Stimulated activated CD8-positive, alpha-beta memory T cell treated with anti-CD3 and anti-CD28 coated beads, Interleukin-7, amount 100 ng/mL, for 24 hours (primary cell): ENCODE measurements around the gene FAM89A.
"Not testable (repeated sequence)": the region's sequence is repeated elsewhere in the genome, so short reads cannot be mapped to it uniquely, and the experiment has no call there.

ENCODE experiments used
- DNase-seq: peaks from one replicate; pipeline ENCODE4 v3.0.0-alpha.2; 2020; ENCODE audit warnings: low read depth

Gene FAM89A

DNA sequence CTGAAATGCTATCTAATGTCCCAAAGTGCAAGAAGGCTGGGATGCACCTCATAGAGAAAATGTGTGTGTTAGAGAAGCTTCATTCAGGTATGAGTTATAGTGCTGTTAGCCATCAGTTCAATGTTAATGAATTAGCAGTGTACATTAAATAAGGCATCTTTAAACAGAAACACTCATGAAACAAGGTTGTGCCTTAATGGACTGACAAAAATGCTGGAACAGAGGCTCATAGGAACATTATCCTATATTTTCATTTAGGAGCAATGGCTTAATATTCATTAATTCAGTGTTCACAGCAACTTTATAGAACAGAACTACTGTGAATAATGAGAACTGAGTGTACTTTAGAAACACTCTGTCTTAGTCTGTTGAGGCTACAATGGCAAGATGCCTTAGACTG is 15.2 kb upstream of the FAM89A start:
- DNase-seq: no peak

DNA sequence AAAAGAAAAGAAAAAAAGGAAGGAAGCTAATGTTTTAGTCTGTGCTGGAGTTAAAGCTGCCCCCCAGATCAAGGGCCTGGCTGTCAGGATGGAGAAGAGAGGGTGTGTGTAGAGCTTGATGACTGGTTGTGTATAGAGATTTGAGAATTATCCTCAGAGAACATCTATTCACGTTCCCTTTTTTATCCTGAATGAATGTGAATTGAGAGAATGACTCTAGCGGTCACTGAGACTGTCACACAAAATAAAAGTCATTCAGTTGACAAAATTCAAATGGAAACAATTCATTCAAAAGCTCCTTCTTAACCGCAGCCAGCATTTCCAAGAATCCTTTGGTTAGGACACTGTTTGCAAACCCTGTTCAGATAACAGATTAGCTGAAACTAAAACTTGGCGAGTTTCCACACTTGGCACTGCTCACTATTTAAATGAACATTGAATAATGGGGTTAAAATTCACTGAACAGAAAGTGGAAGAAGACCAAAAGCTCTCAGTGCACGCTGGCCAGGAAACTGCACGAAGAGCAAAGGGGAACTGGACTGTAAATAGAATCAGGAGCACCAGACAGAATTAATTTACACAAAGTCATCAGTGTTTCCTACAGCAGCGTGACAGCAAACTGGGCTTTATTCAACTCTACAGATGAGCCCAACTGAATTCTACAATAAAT is 13.6 kb upstream of the FAM89A start:
- DNase-seq: no peak

DNA sequence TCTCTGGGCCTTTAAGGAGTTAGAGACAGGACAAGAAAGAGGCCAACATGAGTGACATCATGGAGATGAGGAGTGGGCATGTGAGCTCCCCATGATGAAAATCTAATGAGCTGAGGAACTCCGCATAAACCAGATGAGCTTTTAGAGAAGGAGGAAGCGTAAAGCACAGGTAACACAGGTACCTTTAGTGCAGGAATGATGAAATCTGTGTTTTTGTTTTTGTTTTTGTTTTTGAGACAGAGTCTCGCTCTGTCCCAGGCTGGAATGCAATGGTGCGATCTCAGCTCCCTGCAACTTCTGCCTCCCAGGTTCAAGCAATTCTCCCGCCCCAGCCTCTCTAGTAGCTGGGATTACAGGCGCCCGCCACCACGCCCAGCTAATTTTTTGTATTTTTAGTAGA is 12.7 kb upstream of the FAM89A start:
- no peak for DNase-seq

DNA sequence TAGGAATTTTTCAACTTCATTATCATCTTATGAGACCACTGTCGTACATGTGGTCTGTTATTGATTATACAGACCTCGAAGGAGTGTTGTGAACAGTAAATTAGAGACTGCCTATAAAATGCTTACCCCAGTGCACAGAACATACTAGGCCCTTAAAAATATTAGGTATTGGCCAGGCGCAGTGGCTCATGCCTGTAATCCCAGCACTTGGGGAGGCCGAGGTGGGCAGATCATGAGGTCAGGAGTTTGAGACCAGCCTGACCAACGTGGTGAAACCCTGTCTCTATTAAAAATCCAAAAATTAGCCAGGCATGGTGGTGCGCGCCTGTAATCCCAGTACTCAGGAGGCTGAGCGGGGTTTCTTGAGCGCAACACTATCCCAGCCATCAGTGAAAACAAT is 10.9 kb upstream of the FAM89A start:
- not testable (repeated sequence) for DNase-seq

DNA sequence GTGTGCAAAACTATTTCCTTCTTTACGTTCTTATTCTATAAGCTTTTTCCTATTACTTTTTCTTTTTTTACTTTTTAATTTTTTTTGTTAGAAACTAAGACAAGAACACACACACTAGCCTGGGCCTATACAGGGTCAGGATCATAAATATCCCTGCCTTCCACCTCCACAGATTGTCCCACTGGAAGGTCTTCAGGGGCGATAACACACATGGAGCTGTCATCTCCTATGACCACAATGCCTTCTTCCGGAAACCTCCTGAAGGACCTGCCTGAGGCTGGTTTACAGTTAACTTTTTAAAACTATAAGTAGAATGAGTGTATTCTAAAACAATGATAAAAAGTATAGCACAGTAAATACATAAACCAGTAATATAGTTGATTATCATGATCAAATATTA is 10.3 kb upstream of the FAM89A start:
- DNase-seq: no peak

DNA sequence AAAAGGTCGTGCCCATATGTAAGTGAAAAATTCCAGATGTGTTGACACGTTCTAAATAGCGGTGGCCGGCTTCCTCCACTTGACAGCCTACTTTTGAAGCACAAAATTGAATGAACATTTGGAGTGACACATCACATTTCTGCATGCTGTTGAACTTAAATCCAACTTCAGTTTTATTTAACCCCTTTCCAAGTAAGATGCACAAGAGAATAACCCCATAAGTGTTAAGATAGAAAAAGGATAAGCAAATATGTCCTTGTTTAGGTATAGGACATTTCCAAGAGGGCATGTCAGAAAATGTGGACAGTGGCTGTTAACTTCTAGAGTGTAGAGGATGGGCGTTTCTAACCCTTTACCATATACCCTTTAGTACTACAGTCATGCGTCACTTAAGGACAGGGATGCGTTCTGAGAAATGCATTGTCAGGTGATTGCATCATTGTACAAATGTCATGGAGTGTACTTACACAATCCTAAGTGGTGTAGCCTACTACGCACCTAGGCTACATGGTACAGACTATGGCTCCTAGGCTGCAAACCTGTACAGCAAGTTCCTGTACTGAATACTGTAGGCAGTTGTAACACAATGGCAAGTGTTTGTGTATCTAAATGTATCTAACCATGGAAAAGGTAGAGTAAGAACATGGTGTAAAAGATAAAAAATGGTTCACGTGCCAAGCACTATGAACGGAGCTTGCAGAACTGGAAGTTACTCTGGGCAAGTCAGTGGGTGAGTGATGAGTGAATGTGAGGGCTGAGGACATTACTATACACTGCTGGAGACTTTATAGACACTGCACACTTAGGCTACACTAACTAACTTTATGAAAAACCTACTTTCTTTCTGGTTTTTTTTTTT is 9.3 kb upstream of the FAM89A start:
- DNase-seq: no peak

DNA sequence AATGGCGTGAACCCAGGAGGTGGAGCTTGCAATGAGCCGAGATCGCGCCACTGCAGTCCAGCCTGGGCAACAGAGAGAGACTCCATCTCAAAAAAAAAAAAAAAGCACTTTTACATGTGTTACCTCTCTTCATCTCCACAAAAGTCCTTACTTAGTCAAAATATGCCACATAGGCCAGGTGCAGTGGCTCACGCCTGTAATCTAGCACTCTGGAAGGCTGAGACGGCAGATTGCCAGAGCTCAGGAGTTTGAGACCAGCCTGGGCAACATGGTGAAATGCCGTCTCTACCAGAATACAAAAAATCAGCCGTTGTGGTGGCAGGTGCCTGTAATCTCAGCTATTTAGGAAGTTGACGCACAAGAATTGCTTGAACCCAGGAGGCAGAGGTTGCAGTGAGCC is 8.4 kb upstream of the FAM89A start:
- not testable (repeated sequence) for DNase-seq

DNA sequence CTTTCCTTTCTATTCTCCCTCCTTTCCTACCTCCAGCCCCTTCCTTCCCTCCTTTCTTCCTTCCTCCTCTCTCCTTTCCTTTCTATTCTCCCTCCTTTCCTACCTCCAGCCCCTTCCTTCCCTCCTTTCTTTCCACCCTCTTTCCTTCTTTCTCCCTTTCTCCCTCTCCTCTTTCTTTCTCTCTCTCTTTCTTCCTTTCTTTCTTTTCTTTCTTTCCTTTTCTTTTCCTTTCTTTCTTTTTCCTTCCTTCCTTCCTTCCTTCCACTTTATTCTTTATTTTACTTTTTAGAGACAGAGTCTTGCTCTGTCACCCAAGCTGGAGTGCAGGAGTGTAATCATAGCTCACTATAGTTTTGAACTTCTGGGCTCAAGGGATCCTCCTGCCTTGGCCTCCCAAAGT is 7.5 kb upstream of the FAM89A start:
- DNase-seq: not testable (repeated sequence)

DNA sequence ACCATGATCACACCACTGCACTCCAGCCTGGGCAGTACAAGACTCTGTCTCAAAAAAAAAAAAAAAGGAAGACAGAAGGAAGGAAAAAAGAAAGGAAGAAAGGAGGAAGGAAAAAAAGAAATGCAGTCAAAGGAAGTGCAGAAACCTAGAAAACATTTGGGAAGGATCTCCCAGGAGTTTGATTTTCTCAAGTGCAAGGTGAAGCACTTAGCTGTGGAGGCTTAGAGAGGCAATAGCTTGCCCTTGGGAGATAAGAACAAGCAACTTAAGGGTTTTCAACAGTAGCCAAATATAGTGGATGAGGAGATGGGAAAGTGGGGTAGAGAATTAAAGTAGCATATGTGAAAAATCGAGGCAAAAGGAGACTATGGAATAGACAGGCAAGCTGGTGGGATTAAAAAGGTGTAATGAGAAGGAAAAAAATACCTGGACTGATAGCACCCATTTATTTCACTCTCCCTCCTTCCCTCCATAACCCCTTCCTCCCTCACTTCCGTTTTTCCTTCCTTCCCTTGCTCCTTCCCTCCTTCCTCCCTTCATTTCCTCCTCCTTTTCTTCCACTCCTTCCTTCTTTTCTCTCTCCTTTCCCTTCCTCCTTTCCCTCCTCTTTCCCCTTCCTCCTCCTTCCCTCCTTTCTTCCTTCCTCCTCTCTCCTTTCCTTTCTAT is 6.8 kb upstream of the FAM89A start:
- no peak for DNase-seq

DNA sequence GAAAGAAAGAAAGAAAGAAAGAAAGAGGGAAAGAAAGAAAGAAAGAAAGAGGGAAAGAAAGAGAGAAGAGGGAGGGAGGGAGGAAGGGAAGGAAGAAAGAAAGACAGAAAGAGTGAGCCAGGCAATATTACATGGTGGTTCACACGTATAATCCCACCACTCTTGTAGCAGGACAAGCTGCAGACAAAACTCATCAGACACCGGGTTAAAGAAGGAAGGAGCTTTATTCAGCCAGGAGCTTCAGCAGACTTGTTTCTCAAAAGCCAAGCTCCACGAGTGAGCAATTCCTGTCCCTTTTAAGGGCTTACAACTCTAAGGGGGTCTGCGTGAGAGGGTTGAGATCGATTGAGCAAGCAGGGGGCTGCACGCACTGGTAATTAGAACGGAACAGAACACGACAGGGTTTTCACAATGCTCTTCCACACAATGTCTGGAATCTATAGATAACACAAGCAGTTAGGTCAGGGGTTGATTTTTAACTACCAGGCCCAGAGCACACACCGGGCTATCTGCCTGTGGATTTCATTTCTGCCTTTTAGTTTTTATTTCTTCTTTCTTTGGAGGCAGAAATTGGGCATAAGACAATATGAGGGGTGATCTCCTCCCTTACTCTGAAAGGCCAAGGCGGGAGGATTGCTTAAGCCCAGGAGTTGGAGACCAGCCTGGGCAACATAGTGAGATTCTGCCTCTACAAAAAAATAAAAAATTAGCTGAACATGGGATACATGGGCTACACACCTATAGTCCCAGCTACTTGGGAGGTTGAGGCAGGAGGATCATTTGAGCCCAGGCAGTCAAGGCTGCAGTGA is 6.1 kb upstream of the FAM89A start:
- not testable (repeated sequence) for DNase-seq

DNA sequence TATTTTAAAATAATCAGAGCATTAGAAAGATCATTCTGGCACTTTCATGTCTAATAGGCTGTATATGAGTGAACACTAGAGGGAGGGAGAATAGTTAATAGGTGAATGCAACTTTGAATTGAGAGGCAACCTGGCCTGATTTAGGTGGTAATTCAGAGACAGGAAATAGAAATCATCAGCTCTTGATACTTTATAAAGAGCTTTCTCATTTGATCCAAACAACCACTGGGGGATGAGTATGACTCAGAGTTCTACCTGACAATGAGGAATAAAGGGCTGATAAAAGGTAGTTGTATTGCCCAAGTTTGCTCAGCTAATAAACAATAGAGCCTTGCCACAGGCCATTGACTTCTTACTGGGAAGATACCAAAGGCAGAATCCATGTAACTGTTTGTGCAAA is 5.2 kb upstream of the FAM89A start:
- DNase-seq: no peak

DNA sequence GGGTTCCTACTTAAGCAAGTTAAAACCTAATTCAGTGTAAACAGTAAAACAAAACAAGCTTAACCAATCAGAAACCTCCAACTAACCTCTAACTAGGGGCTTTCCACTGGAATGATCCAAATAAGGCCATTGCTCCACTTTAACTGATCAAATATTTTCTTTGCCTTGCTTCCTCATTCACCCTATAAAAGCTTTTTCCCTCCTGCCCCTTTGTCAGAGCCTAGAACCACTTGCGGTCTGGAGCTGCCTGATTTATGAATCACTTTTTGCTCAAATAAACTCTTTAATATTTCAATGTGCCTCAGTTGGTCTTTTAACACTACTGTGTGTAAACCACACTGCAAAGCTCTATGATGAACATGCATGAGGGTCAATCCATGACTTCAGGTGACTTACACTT is 4.5 kb upstream of the FAM89A start:
- no peak for DNase-seq

DNA sequence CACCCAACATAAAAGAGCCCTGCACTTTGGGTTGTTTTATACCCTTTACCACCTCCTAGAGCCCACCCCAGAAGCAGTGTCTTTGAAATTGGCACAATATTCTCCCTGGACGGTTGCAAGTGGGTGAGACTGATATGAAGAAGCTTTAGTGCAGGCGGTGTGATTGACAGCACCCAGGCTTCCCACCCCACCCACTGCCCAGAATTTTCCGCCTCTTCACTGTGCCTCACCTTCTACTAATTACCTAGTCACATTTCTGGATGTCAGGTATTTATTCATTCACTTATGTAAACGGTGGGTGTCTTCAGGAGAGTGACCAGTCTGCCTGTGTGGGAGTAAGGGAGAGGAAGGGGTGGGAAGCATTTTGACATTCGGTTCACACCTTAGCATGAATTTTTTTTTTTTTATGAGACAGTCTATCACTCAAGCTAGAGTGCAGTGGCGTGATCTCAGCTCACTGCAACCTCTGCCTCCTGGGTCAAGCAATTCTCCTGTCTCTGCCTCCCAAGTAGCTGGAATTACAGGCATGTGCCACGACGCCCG is 1.7 kb upstream of the FAM89A start:
- no peak for DNase-seq

DNA sequence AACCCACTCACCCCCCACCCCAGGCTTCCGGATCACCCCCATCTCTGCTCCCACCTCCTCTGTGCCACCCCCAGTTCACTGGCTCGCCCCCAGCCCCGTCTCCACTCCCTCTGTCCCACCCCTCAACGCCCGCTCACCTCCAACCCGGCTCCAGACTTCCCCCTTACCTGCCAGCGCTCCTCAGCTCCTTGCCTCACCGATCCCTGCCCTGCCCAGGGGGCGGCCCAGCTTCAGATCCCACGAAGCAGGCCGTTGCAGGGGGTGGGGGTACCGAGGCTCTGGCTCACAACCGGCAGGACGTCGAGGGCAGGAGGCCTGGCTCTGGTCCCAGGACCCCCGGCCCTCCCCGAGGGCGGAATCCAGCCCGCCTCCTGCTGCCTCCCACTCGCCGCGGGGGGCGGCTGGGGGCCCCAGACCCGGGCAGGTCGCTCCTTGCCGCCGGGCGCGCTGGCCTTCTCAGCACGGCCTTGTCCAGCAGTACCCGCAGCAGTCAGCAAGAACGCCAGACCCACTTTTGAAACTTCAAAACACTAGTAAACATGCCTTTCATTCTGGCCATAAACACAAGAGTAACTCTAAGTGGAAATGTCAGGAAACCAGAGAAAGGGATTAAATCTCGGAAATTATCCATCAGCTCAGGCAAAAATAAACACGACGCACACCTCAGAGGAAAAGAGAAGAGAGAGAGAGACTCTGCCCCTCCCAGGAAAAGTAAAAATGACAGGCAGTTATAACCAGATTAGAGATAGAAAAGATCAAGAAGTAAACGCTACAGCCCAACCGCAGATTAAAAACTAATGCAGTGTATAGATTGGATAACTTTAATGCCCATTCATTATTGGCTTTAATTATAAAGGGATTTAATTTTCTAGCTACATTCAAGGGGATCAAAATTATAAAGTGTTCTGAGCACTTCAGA is 1.0 kb upstream of the FAM89A start:
- DNase-seq: no peak

DNA sequence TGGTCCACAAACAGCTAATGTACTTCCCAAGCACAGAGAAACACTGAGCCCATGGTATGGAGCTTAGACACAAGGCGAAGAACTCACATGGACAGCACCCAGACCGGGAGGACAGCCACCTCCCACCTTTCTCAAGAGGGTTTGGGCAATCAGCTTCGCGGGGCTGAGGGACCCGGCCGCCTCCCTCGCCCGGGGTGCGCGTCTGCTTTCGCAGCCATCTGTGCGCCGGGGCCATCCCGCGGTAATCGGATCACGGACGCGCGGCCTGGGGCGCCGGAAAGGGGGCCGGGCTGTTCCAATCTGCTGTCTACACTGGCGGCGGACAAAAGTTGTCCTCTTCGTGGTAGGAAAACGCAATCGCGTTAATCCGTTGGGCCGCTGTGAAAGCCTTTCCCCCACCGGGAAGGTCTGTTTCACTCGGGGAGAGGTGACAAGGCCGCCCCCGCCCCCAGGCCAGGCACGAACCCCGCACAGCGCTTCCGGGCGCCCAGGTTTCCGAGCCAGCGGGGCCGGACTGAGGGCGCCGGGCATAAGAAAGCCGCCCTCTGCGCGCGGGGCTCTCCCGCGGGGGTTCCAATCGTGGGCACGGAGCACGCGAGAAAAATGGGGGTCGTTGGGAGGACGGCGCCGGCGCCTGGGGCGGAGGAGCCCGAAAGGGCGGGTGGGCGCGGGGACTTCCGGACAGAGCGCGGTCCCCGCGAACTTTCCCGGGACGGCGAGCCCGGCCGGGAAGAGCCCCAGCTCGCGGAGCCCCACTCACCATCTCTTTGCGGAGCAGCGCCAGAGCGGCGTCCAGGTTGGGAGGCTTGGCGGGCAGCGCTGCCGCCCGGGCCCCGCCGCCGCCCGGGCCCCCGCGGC is 664 bp downstream of the FAM89A start:
- DNase-seq: no peak

DNA sequence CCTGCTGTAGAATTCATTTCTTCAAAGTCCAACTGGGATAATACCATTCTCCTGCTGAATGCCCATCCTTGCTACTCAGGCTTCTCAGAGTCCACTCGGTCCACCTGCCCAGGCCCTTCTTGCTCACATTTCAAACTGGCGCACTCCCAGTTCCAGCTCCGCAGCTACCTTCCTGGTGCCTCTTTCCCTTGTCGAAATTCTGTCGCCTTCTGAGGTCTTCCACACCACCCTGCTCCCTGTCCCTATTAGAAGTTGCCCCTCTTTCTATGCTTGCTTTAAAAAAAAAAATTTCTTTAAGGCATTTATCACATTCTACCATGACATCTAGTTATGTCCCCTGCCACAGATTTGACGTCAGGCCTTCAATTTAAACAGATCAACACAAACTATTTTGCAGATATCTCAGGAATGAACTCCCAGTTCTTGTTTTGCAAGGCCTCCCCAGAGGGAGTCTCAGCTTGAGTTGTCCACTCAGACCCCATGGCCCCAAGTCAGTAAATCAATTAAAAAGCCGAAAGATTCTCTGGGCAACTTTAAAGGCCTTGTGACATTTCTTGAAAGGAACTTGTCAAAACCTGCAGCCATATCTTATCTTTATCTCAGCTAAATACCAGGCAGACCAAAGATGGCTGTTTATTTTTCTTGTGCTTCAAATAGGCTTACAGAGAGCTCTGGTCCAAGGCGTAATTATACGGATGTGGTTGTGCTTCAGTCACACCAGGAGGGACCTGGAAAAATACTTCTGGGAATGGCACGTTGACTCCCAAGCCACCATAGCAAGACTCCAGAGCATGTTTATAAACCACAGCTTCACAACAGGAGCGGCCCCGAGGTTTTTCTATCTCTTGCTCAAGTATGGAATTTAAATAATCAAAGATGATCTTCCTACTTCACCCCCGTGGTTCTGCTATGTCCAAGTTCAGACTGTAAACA is 2.2 kb downstream of the FAM89A start:
- DNase-seq: no peak

DNA sequence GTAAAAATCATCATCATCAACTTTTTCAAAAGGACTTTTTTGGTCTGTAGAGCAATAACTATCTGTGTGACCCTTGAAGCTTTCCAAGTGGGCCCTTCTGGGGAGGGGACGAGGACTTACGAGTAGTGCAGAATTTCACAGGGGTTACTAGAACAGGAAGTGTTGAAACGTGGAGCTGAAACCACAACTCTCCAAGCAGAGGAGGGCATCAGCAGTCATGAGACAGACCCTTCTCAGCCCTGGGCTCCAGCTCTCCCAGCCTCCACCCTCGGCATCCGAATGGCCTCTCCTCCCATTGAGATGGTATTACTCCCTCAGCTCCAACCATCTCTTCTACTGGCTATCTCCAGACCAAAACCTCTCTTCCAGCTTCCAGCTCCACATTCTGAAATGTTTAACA is 3.6 kb downstream of the FAM89A start:
- no peak for DNase-seq

DNA sequence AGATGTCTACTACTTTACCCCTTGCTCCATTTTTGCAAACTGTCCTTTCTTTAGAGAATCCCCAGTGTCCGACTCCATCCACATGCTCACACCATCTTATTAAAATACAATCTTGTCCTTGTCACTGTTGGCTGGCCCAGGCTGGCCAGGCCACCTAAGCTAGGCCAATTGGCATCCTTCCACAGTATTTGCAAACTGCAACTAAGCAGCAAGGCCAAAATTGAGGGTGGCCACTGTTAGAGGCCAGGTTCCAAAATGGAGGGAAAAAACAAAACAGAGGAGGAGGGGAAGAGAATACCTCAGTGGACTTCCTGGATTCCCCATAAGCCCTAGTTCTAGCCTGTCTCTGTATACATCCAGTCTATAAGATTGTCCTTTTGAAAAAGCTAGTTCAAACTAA is 4.3 kb downstream of the FAM89A start:
- no peak for DNase-seq

DNA sequence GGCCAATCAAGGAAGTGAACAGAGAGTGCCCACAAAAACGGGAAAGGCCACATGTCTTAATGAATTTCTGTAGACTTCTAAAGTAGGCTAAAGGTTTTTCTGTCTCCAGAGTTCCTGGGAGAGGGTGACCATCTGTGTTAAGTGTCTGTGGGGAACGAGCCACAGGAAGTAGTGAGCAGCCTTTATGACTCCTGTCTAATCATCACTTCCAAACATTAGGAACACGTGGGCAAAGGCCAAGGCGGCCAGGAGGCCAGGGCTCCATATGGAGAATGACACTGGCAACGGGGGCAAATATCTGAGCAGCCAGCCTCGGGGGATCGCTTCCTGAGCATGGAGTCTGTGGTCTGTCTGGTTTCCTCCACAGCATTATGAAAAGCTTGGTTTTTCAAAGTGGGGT is 7.1 kb downstream of the FAM89A start:
- DNase-seq: no peak
